K562 (cell line): Measurements from ENCODE around the gene LDB2. TPM values are rescaled to one million over a fixed set of nuclear protein-coding genes. Genes with fewer than 3 reads are reported as not detected.

Experiments
- ATAC-seq: fragments of 200-7000 bp; cut with Tn5 transposase; 3 replicates; pipeline ENCODE4 v1.9.1; 2020; ENCODE audit warnings: moderate library complexity
- BruUV-seq: library from RNA; stranded (reverse); fragments of 400-500 nt; replicated peaks from 2 replicates; lab custom pipeline; 2021; lab: Mats Ljungman, UMichigan
- CTCF ChIA-PET: fragments of 300-600 bp; formaldehyde crosslinking; extraction: SDS; loops from one replicate; lab custom pipeline; 2021; ENCODE audit warnings: low intra/inter-chr PET ratio; lab: Yijun Ruan, JAX
- POLR2A ChIA-PET: fragments of 300-600, 350-650 bp; sonication (Branson Sonifier 250); formaldehyde crosslinking; extraction: SDS; loops from one replicate; lab custom pipeline; 2021; ENCODE audit warnings: antibody characterized with exemption, inconsistent platforms; lab: Yijun Ruan, JAX
- DNase-seq, 4 experiments: peaks; one replicate each; pipeline versions ENCODE4 v3.0.0 to v3.0.0-alpha.2; 2011 to 2018; ENCODE audit warnings: low spot score in 3 of 4, mixed read lengths in 3 of 4; ENCODE audit errors: extremely low read depth in 1 of 4
- FAIRE-seq: peaks from 2 replicates; lab custom pipeline; 2011; peaks lifted over from hg19 to GRCh38; lab: Jason Lieb, UNC
- H2AFZ ChIP-seq: 2 replicates; pipeline ENCODE4 v1.6.0; 2011; ENCODE audit warnings: low read depth, low read length, control low read depth, inconsistent platforms
- H3K27ac ChIP-seq: fragments of 200-600 bp; 3 replicates; pipeline ENCODE4 v1.8.0; 2011; ENCODE audit warnings: low read depth, mild to moderate bottlenecking, control low read depth, inconsistent platforms, low read length, moderate library complexity, mixed read lengths; ENCODE audit errors: extremely low read depth
- H3K27me3 ChIP-seq, 2 experiments: fragments of 300-600 bp in 1 of 2; 2 replicates in 1 of 2; 3 replicates in 1 of 2; pipeline versions ENCODE4 v1.6.0 to v1.8.0; 2011; ENCODE audit warnings: inconsistent platforms in 2 of 2, low read length in 2 of 2, mild to moderate bottlenecking in 1 of 2, mixed read lengths in 1 of 2, moderate library complexity in 1 of 2; ENCODE audit not compliant: control insufficient read depth in 2 of 2, insufficient read depth in 2 of 2
- H3K36me3 ChIP-seq: fragments of 300-600 bp; 3 replicates; pipeline ENCODE4 v1.8.0; 2011; ENCODE audit warnings: mild to moderate bottlenecking, low read length, inconsistent platforms; ENCODE audit not compliant: control insufficient read depth, insufficient read depth
- H3K4me1 ChIP-seq, 2 experiments: fragments of 200-600 bp in 1 of 2; replicated peaks in 1 of 2; 2 replicates in 1 of 2; 3 replicates in 1 of 2; pipeline versions ENCODE4 v1.5.1 to v1.8.0; 2011; ENCODE audit warnings: inconsistent platforms in 2 of 2, low read length in 2 of 2, mild to moderate bottlenecking in 1 of 2, mixed read lengths in 1 of 2, moderate library complexity in 1 of 2; ENCODE audit not compliant: control insufficient read depth in 2 of 2, insufficient read depth in 2 of 2
- H3K4me2 ChIP-seq: 2 replicates; pipeline ENCODE4 v1.6.1; 2011; ENCODE audit warnings: low read length, control low read depth, inconsistent platforms, mixed read lengths; ENCODE audit not compliant: insufficient read depth
- H3K4me3 ChIP-seq: fragments of 200-600 bp; sonication (generic), shearing (Covaris generic); 2 replicates; pipeline ENCODE4 v1.5.1; 2016; ENCODE audit warnings: control low read depth, inconsistent platforms
- H3K79me2 ChIP-seq: fragments of 200-600 bp; 3 replicates; pipeline ENCODE4 v1.8.0; 2011; ENCODE audit warnings: low read length, inconsistent platforms; ENCODE audit not compliant: control insufficient read depth, insufficient read depth
- H3K9ac ChIP-seq, 2 experiments: 2 replicates each; pipeline versions ENCODE4 v1.6.0 to v1.6.1; 2011; ENCODE audit warnings: low read depth in 2 of 2, low read length in 2 of 2, control low read depth in 1 of 2, inconsistent platforms in 1 of 2, mild to moderate bottlenecking in 1 of 2, mixed read lengths in 1 of 2; ENCODE audit not compliant: insufficient read depth in 1 of 2
- H3K9me1 ChIP-seq: one replicate; pipeline ENCODE4 v1.6.0; 2011; ENCODE audit warnings: inconsistent platforms, mild to moderate bottlenecking, low read length, moderate library complexity; ENCODE audit not compliant: control insufficient read depth, insufficient read depth
- H3K9me3 ChIP-seq: replicated peaks from 2 replicates; pipeline ENCODE4 v1.5.1; 2011; ENCODE audit warnings: low read depth, low read length, inconsistent platforms; ENCODE audit not compliant: control insufficient read depth, insufficient read depth
- H4K20me1 ChIP-seq: replicated peaks from 2 replicates; pipeline ENCODE4 v1.6.1; 2011; ENCODE audit warnings: low read length, inconsistent platforms, mixed read lengths; ENCODE audit not compliant: control insufficient read depth, insufficient read depth
- CBFB ChIP-seq: sonication (generic); formaldehyde crosslinking; IDR thresholded peaks from 2 replicates; pipeline ENCODE4 v1.4.0; 2020; ENCODE audit warnings: mild to moderate bottlenecking, missing genetic modification reagents
- CREB3L1 ChIP-seq: fragments of 450-650 bp; IDR thresholded peaks from 2 replicates; pipeline ENCODE4 v1.6.1; 2014; ENCODE audit warnings: low read depth, mild to moderate bottlenecking, moderate library complexity, borderline replicate concordance
- DDX20 ChIP-seq: fragments of 450-650 bp; IDR thresholded peaks from 2 replicates; pipeline ENCODE4 v1.6.1; 2016; ENCODE audit warnings: missing genetic modification characterization, low read depth, mild to moderate bottlenecking, missing compliant biosample characterization, moderate library complexity
- PTRF ChIP-seq: fragments of 450-650 bp; IDR thresholded peaks from 2 replicates; pipeline ENCODE4 v1.6.1; 2016; ENCODE audit warnings: mild to moderate bottlenecking, missing genetic modification characterization, missing compliant biosample characterization
- ZNF232 ChIP-seq: sonication (generic); formaldehyde crosslinking; IDR thresholded peaks from 2 replicates; pipeline ENCODE4 v1.8.0; 2022; ENCODE audit warnings: mild to moderate bottlenecking, missing genetic modification reagents
- ZNF589 ChIP-seq: fragments of 200-800 bp; sonication (Bioruptor generic); IDR thresholded peaks from 2 replicates; pipeline ENCODE4 v1.6.1; 2016; ENCODE audit warnings: low read depth, missing genetic modification characterization, missing compliant biosample characterization
- ZNF77 ChIP-seq: fragments of 250-450 bp; sonication (Bioruptor Pico); IDR thresholded peaks from 2 replicates; pipeline ENCODE4 v1.5.0; 2020
- WGBS: fragments of 100-300 bp; shearing (Covaris generic); methylation state at CpG from one replicate; pipeline ENCODE4 v1.1.6; 2016; ENCODE audit warnings: low coverage, mixed read lengths; ENCODE audit not compliant: insufficient coverage; ENCODE audit errors: missing lambda C conversion rate; 5-methylcytosine and 5-hydroxymethylcytosine counted together
- in situ Hi-C: fragments of 300-500 bp; cut with MboI; formaldehyde crosslinking; loops from 4 replicates; pipeline ENCODE4 v1.15.0; 2018; ENCODE audit warnings: inconsistent platforms, mixed read lengths
- intact Hi-C: fragments of 100-400 bp; cut with micrococcal nuclease; formaldehyde crosslinking; loops from 2 replicates; pipeline ENCODE4 v1.14.2; 2022
- polyA plus RNA-seq, 8 experiments: library from polyadenylated mRNA; depleted of rRNA in 4 of 8; stranded (reverse) in 5 of 8; unstranded in 3 of 8; fragments of >200 nt; fragmentation: Nextera tagmentation in 2 of 8; fragmentation: Illumina TruSeq in 1 of 8; extraction: Ambion mirVana in 2 of 8; extraction: Trizol in 1 of 8; gene quantifications; 2 replicates each; pipeline versions ENCODE4 v1.2.1 to v1.2.3, GENCODE V29; 2011 to 2014; ENCODE audit warnings: inconsistent platforms in 1 of 8, missing spikeins in 1 of 8
- total RNA-seq, 7 experiments: library from RNA; depleted of rRNA in 6 of 7; stranded (reverse); fragments of >200 nt in 6 of 7; fragmentation: Illumina TruSeq in 2 of 7; extraction: Trizol in 2 of 7; gene quantifications; 2 replicates each; pipeline versions ENCODE4 v1.2.1 to v1.2.3, GENCODE V29; 2011 to 2021; ENCODE audit warnings: low replicate concordance in 1 of 7

LDB2 gene
- total and polyA plus RNA-seq, 9 of the 15 experiments (the other 6 are each of a cell fraction or from before 2014, with no cell fraction given): 0.10 to 0.20 TPM; not detected in 7

- TF ChIP-seq DDX20: no peak
- TF ChIP-seq PTRF: no peak
- TF ChIP-seq ZNF589 (CRISPR knock-in tag): no peak
- TF ChIP-seq ZNF77 (CRISPR knock-in tag): no peak
- no peak for TF ChIP-seq CREB3L1
- TF ChIP-seq CBFB (CRISPR knock-in tag): no peak
- TF ChIP-seq ZNF232 (CRISPR knock-in tag): no peak
- H3K4me2 ChIP-seq: no peak overlapping the region
- no peaks in the 10 kb centered on the region; a peak in 1 of 5 replicates for H3K27me3 ChIP-seq
- POLR2A ChIA-PET: no interaction called here
- no peaks in the 10 kb centered on the region for H3K79me2 ChIP-seq
- no peak overlapping the region for H3K27ac ChIP-seq
- H2AFZ ChIP-seq: no peak overlapping the region
- DNase-seq (no peak), ATAC-seq (no peak), FAIRE-seq (no peak)
- H4K20me1 ChIP-seq: no peaks in the 10 kb centered on the region
- BruUV-seq: no TSS peak
- H3K9ac ChIP-seq: no peak overlapping the region
- H3K9me3 ChIP-seq: no peaks in the 10 kb centered on the region
- no peaks in the 10 kb centered on the region for H3K36me3 ChIP-seq
- 0% methylated on average over 3 of the region's 3 CpGs for WGBS
- H3K9me1 ChIP-seq: no peaks in the 10 kb centered on the region
- CTCF ChIA-PET: no interaction called here
- no peak overlapping the region for H3K4me3 ChIP-seq
- intact Hi-C loops (loop anchor here (1.0 to 10.0 kb wide), 2 partner anchors 292 to 557 kb away; no protein-coding TSS in a partner anchor), in situ Hi-C loops (no loop called here)
- no peaks in the 10 kb centered on the region for H3K4me1 ChIP-seq
Observed at GRCh38 chr4:16582036-16582435, 316.4 kb downstream of the LDB2 start.
